K562 (cell line): ENCODE results near the gene SAP25. TPM values are rescaled to one million over a fixed set of nuclear protein-coding genes. Genes with fewer than 3 reads are reported as not detected.

Experiments used
- CCAR2 ChIP-seq: fragments of 200-400 bp; formaldehyde crosslinking; IDR thresholded peaks from 2 replicates; pipeline ENCODE4 v1.6.1; 2017; ENCODE audit warnings: mild to moderate bottlenecking, low read depth, low read length
- CEBPB ChIP-seq: fragments of 450-650 bp; IDR thresholded peaks from 2 replicates; pipeline ENCODE4 v1.6.1; 2016; ENCODE audit warnings: missing genetic modification characterization, missing compliant biosample characterization
- ELK3 ChIP-seq: fragments of 450-650 bp; formaldehyde crosslinking; IDR thresholded peaks from 2 replicates; pipeline ENCODE4 v1.4.0; 2020; ENCODE audit warnings: mild to moderate bottlenecking
- FOXM1 ChIP-seq, 2 experiments: fragments of 450-650 bp in 1 of 2; sonication (generic) in 1 of 2; formaldehyde crosslinking in 1 of 2; IDR thresholded peaks; 2 replicates each; pipeline versions ENCODE4 v1.6.1 to v1.9.0; 2017 to 2022; ENCODE audit warnings: low read depth in 2 of 2, mild to moderate bottlenecking in 2 of 2, missing genetic modification reagents in 1 of 2, moderate library complexity in 1 of 2
- HEY1 ChIP-seq: fragments of 250-450 bp; sonication (Bioruptor Pico); IDR thresholded peaks from 2 replicates; pipeline ENCODE4 v1.5.0; 2020; ENCODE audit warnings: mild to moderate bottlenecking, moderate library complexity, borderline replicate concordance
- HIVEP1 ChIP-seq: fragments of 250-450 bp; sonication (Bioruptor Pico); IDR thresholded peaks from 2 replicates; pipeline ENCODE4 v1.4.0; 2020; ENCODE audit warnings: mild to moderate bottlenecking
- HMG20B ChIP-seq: fragments of 250-450 bp; sonication (Bioruptor Pico); IDR thresholded peaks from 2 replicates; pipeline ENCODE4 v1.5.0; 2021; ENCODE audit warnings: mild to moderate bottlenecking
- LEF1 ChIP-seq: fragments of 450-650 bp; IDR thresholded peaks from 2 replicates; pipeline ENCODE4 v1.6.1; 2016; ENCODE audit warnings: mild to moderate bottlenecking
- NBN ChIP-seq: fragments of 450-650 bp; IDR thresholded peaks from 2 replicates; pipeline ENCODE4 v1.6.1; 2016; ENCODE audit warnings: low read depth, mild to moderate bottlenecking
- RFX1 ChIP-seq: fragments of 450-650 bp; IDR thresholded peaks from 2 replicates; pipeline ENCODE4 v1.6.1; 2016; ENCODE audit warnings: mild to moderate bottlenecking, moderate library complexity
- SIN3A ChIP-seq, 2 experiments: fragments of 150-350 bp in 1 of 2; IDR thresholded peaks; 2 replicates each; pipeline ENCODE4 v1.6.1; 2011 to 2016; ENCODE audit warnings: borderline replicate concordance in 2 of 2, low read depth in 2 of 2, low read length in 2 of 2, mild to moderate bottlenecking in 2 of 2, moderate library complexity in 2 of 2; ENCODE audit not compliant: control insufficient read depth in 1 of 2
- ZFP1 ChIP-seq: fragments of 450-650 bp; formaldehyde crosslinking; IDR thresholded peaks from 2 replicates; pipeline ENCODE4 v1.4.0; 2020; ENCODE audit warnings: mild to moderate bottlenecking, mixed read lengths
- ZNF408 ChIP-seq: fragments of 250-450 bp; sonication (Bioruptor Pico); IDR thresholded peaks from 2 replicates; pipeline ENCODE4 v1.4.0; 2020; ENCODE audit warnings: low read depth, mild to moderate bottlenecking, moderate library complexity
- polyA plus RNA-seq, 8 experiments: library from polyadenylated mRNA; depleted of rRNA in 4 of 8; stranded (reverse) in 5 of 8; unstranded in 3 of 8; fragments of >200 nt; fragmentation: Nextera tagmentation in 2 of 8; fragmentation: Illumina TruSeq in 1 of 8; extraction: Ambion mirVana in 2 of 8; extraction: Trizol in 1 of 8; gene quantifications; 2 replicates each; pipeline versions ENCODE4 v1.2.1 to v1.2.3, GENCODE V29; 2011 to 2014; ENCODE audit warnings: inconsistent platforms in 1 of 8, missing spikeins in 1 of 8
- total RNA-seq, 7 experiments: library from RNA; depleted of rRNA in 6 of 7; stranded (reverse); fragments of >200 nt in 6 of 7; fragmentation: Illumina TruSeq in 2 of 7; extraction: Trizol in 2 of 7; gene quantifications; 2 replicates each; pipeline versions ENCODE4 v1.2.1 to v1.2.3, GENCODE V29; 2011 to 2021; ENCODE audit warnings: low replicate concordance in 1 of 7
- TF ChIP-seq, protein P1 (sequence below), 2 experiments: fragments of 450-650 bp; IDR thresholded peaks; 2 replicates each; pipeline ENCODE4 v1.6.1; 2016; ENCODE audit warnings: mild to moderate bottlenecking in 2 of 2, borderline replicate concordance in 1 of 2, low read depth in 1 of 2, moderate library complexity in 1 of 2
- TF ChIP-seq, protein P2 (sequence below): fragments of 450-650 bp; IDR thresholded peaks from 2 replicates; pipeline ENCODE4 v1.6.1; 2016; ENCODE audit warnings: missing biosample characterization, missing genetic modification characterization

Gene SAP25
- total and polyA plus RNA-seq, 9 of the 15 experiments (the other 6 are each of a cell fraction or from before 2014, with no cell fraction given) = 0.13 to 5.3 (median 0.78) TPM; not detected in 1

- TF ChIP-seq, protein P1, sequence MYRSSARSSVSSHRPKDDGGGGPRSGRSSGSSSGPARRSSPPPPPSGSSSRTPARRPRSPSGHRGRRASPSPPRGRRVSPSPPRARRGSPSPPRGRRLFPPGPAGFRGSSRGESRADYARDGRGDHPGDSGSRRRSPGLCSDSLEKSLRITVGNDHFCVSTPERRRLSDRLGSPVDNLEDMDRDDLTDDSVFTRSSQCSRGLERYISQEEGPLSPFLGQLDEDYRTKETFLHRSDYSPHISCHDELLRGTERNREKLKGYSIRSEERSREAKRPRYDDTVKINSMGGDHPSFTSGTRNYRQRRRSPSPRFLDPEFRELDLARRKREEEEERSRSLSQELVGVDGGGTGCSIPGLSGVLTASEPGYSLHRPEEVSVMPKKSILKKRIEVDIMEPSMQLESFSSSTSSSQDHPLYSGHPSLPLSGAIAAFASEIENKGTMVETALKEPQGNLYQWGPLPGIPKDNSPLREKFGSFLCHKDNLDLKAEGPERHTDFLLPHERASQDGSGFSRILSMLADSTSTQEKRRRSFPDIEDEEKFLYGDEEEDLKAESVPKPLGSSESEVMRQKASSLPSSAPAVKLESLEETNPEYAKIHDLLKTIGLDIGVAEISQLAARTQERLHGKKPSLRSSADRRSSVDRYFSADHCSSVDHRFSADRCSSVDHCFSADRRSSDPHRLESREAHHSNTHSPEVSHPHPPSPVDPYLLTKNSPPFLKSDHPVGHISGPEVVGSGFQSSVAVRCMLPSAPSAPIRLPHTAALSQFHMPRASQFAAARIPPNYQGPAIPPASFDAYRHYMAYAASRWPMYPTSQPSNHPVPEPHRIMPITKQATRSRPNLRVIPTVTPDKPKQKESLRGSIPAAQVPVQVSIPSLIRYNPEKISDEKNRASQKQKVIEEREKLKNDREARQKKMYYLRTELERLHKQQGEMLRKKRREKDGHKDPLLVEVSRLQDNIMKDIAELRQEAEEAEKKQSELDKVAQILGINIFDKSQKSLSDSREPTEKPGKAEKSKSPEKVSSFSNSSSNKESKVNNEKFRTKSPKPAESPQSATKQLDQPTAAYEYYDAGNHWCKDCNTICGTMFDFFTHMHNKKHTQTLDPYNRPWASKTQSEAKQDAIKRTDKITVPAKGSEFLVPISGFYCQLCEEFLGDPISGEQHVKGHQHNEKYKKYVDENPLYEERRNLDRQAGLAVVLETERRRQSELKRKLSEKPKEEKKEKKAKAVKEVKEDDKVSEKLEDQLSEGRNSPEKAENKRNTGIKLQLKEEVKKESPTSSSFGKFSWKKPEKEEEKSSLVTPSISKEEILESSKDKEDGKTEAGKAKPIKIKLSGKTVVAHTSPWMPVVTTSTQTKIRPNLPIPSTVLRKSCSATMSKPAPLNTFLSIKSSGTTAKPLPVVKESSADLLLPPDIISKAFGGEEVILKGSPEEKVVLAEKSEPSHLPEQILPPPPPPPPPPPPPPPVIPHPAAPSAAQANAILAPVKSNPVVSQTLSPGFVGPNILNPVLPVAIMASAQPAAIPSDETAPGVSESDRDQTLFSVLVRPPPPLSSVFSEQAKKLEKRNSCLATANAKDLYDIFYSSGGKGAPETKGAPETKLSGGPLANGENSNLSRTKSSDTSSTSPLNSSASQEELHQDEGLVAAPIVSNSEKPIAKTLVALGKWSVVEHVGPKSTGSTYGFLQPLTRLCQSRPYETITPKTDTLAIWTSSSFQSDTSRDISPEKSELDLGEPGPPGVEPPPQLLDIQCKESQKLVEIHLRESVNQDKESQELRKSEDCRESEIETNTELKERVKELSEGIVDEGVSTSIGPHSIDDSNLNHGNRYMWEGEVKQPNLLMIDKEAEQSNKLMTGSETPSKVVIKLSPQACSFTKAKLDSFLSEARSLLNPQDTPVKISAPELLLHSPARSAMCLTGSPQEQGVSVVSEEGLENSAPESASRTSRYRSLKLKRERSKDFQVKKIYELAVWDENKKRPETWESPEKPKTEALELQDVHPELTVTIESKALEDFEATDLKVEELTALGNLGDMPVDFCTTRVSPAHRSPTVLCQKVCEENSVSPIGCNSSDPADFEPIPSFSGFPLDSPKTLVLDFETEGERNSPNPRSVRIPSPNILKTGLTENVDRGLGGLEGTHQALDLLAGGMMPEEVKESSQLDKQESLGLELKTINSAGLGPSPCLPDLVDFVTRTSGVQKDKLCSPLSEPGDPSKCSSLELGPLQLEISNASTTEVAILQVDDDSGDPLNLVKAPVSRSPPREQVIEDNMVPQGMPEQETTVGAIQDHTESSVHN (IDR thresholded peaks at IDR 0.05; ENCODE audit: borderline replicate concordance in 1 of 2, low read depth in 1 of 2) = no peak
- peak; percentile 10; the same call in 1 of the 2 replicates for TF ChIP-seq LEF1
- no peak for TF ChIP-seq RFX1
- TF ChIP-seq SIN3A (IDR thresholded peaks at IDR 0.05; ENCODE audit: borderline replicate concordance in 2 of 2, control insufficient read depth in 1 of 2, low read depth in 2 of 2, low read length in 2 of 2) = peak in 1 of 2 experiments; percentile 67; a peak in 2 of 4 replicates
- TF ChIP-seq ELK3 (CRISPR knock-in tag) = no peak
- TF ChIP-seq NBN = peak; percentile 78; the same call in 1 of the 2 replicates
- no peak for TF ChIP-seq CEBPB (tag)
- TF ChIP-seq ZNF408 (CRISPR knock-in tag) = no peak
- TF ChIP-seq FOXM1 (IDR thresholded peaks at IDR 0.05; ENCODE audit: low read depth) = no peak; the same call in 1 of the 2 replicates
- peak; percentile 92 for TF ChIP-seq FOXM1 (CRISPR knock-in tag; IDR thresholded peaks at IDR 0.05; ENCODE audit: low read depth)
- no peak for TF ChIP-seq HMG20B (CRISPR knock-in tag)
- no peak for TF ChIP-seq CCAR2
- TF ChIP-seq HIVEP1 (CRISPR knock-in tag) = no peak
- TF ChIP-seq HEY1 = no peak
- TF ChIP-seq, protein P2, sequence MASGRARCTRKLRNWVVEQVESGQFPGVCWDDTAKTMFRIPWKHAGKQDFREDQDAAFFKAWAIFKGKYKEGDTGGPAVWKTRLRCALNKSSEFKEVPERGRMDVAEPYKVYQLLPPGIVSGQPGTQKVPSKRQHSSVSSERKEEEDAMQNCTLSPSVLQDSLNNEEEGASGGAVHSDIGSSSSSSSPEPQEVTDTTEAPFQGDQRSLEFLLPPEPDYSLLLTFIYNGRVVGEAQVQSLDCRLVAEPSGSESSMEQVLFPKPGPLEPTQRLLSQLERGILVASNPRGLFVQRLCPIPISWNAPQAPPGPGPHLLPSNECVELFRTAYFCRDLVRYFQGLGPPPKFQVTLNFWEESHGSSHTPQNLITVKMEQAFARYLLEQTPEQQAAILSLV (tag) = no peak
- no peak; the same call in 1 of the 2 replicates for TF ChIP-seq ZFP1 (CRISPR knock-in tag)
Observed at GRCh38 chr7:100585511-100586265, 12.0 kb upstream of the SAP25 start, which contains the start of gene LRCH4 (continued).
